ENCODE data around the gene MEF2D. TPM values are rescaled to one million over a fixed set of nuclear protein-coding genes. Genes with fewer than 3 reads are reported as not detected.

MEF2D gene
- total RNA-seq, 6 donors from 2014 or later, result 42.7 to 146 (median 58.7) TPM

- Histone ChIP-seq H3K4me3 (no peak overlapping the region), H3K36me3 (no peaks in the 10 kb centered on the region), H3K27me3 (peaks cover 1 to 46% (median 25%) of the 10 kb centered on the region in 4 donors), H3K9me3 (no peaks in the 10 kb centered on the region), H3K4me1 (peaks cover 20 to 28% (median 26%) of the 10 kb centered on the region in 4 donors), H3K27ac (no peak overlapping the region)
- TF ChIP-seq CTCF (IDR thresholded peaks at IDR 0.05), result no peak
- no peak for TF ChIP-seq POLR2A (IDR thresholded peaks at IDR 0.05)
- no peak for TF ChIP-seq POLR2AphosphoS5 (IDR thresholded peaks at IDR 0.05)
- TF ChIP-seq EP300 (IDR thresholded peaks at IDR 0.05), result no peak
- DNase-seq (no peak), ATAC-seq (ENCODE audit: low FRiP score in 2 of 2) (no peak)
- WGBS, 2 donors, result 35 to 60% methylated on average over 7 of the region's 7 CpGs
Observed at GRCh38 chr1:156423422-156424352, 76.9 kb downstream of the MEF2D start.

- DNase-seq (no peak), ATAC-seq (ENCODE audit: low FRiP score in 2 of 2) (peak in 1 of 2 donors; percentile 7)
- Histone ChIP-seq H3K4me3 (no peak overlapping the region), H3K9me3 (no peaks in the 10 kb centered on the region), H3K27ac (no peak overlapping the region), H3K4me1 (peaks cover 20 to 28% (median 26%) of the 10 kb centered on the region in 4 donors), H3K27me3 (peaks cover 1 to 52% (median 30%) of the 10 kb centered on the region in 4 donors), H3K36me3 (no peaks in the 10 kb centered on the region)
- WGBS, 2 donors, result 26 to 27% methylated on average over 5 to 15 of the region's 15 CpGs
- TF ChIP-seq EP300 (IDR thresholded peaks at IDR 0.05), result no peak
- TF ChIP-seq CTCF (IDR thresholded peaks at IDR 0.05), result no peak
- TF ChIP-seq POLR2AphosphoS5 (IDR thresholded peaks at IDR 0.05), result no peak
- TF ChIP-seq POLR2A (IDR thresholded peaks at IDR 0.05), result no peak
Observed at GRCh38 chr1:156422602-156423091, 77.9 kb downstream of the MEF2D start.

GRCh38 chr1:156421939-156422601, 78.5 kb downstream of the MEF2D start:
- DNase-seq (no peak), ATAC-seq (ENCODE audit: low FRiP score in 2 of 2) (no peak)
- H3K27me3 ChIP-seq, result peaks cover 1 to 55% (median 32%) of the 10 kb centered on the region in 4 donors
- H3K9me3 ChIP-seq, result no peaks in the 10 kb centered on the region
- no peak overlapping the region for H3K27ac ChIP-seq
- H3K4me1 ChIP-seq, result peaks cover 20 to 28% (median 26%) of the 10 kb centered on the region in 4 donors
- TF ChIP-seq POLR2A (IDR thresholded peaks at IDR 0.05) (no peak), CTCF (IDR thresholded peaks at IDR 0.05) (no peak), POLR2AphosphoS5 (IDR thresholded peaks at IDR 0.05) (no peak), EP300 (IDR thresholded peaks at IDR 0.05) (no peak)
- H3K4me3 ChIP-seq, result peak overlapping the region in 3 of 4 donors; percentile 31 to 38 (median 36)
- WGBS, 2 donors, result 15 to 16% methylated on average over 11 to 12 of the region's 12 CpGs
- H3K36me3 ChIP-seq, result no peaks in the 10 kb centered on the region

- Histone ChIP-seq H3K4me3 (peak overlapping the region in 3 of 4 donors; percentile 31 to 38 (median 36)), H3K27me3 (peaks cover 1 to 57% (median 32%) of the 10 kb centered on the region in 4 donors), H3K27ac (no peak overlapping the region), H3K9me3 (no peaks in the 10 kb centered on the region), H3K36me3 (no peaks in the 10 kb centered on the region), H3K4me1 (peaks cover 20 to 28% (median 26%) of the 10 kb centered on the region in 4 donors)
- TF ChIP-seq POLR2AphosphoS5 (IDR thresholded peaks at IDR 0.05) (peak in 1 of 2 donors; percentile 72), CTCF (IDR thresholded peaks at IDR 0.05) (no peak)
- peak; percentile 79 to 93 for ATAC-seq (ENCODE audit: low FRiP score in 2 of 2)
- WGBS, 2 donors, result 1 to 2% methylated on average over 21 to 34 of the region's 69 CpGs
- DNase-seq, result peak; percentile 76 to 92
Observed at GRCh38 chr1:156421062-156421938, 79.3 kb downstream of the MEF2D start.
